Natural killer cell treated with Interleukin-12 subunit alpha and Interleukin-12 subunit beta and Interleukin-15 and Interleukin-18, amount 100 ng/mL, for 72 hours (primary cell): ENCODE data around the gene NPAS1. TPM values are rescaled to one million over a fixed set of nuclear protein-coding genes. Genes with fewer than 3 reads are reported as not detected.

ENCODE experiments used
- ATAC-seq, 2 donors: fragments of 150-1000 bp; cut with Tn5 transposase in 1 of 2; sonication (Bioruptor Pico), chemical (Tn5 transposase) in 1 of 2; 2 replicates each; pipeline ENCODE4 v1.10.0; 2021
- DNase-seq: peaks from one replicate; pipeline ENCODE4 v3.0.0; 2022; ENCODE audit warnings: low spot score
- H3K27ac Mint-ChIP-seq, 2 donors: 1 replicate in 1 of 2; 2 replicates in 1 of 2; pipeline ENCODE4 v1.8.0; 2022; ENCODE audit warnings: mixed read lengths in 2 of 2, mild to moderate bottlenecking in 1 of 2, moderate library complexity in 1 of 2
- H3K27me3 Mint-ChIP-seq, 2 donors: 1 replicate in 1 of 2; 2 replicates in 1 of 2; pipeline ENCODE4 v1.8.0; 2022; ENCODE audit warnings: mixed read lengths in 2 of 2
- H3K36me3 Mint-ChIP-seq: one replicate; pipeline ENCODE4 v1.8.0; 2022; ENCODE audit warnings: mixed read lengths
- H3K4me1 Mint-ChIP-seq, 2 donors: 1 replicate in 1 of 2; 2 replicates in 1 of 2; pipeline ENCODE4 v1.8.0; 2022; ENCODE audit warnings: low read depth in 2 of 2, mixed read lengths in 2 of 2, mild to moderate bottlenecking in 1 of 2
- H3K4me3 Mint-ChIP-seq: one replicate; pipeline ENCODE4 v1.8.0; 2022; ENCODE audit warnings: mixed read lengths
- H3K9me3 Mint-ChIP-seq: 2 replicates; pipeline ENCODE4 v1.8.0; 2022; ENCODE audit warnings: mixed read lengths
- total RNA-seq, 2 donors: library from RNA; stranded (reverse); gene quantifications; one replicate each; pipeline ENCODE4 v1.2.3, GENCODE V29; 2022

The NPAS1 gene
- total RNA-seq, 2 donors from 2014 or later, result not detected

DNA sequence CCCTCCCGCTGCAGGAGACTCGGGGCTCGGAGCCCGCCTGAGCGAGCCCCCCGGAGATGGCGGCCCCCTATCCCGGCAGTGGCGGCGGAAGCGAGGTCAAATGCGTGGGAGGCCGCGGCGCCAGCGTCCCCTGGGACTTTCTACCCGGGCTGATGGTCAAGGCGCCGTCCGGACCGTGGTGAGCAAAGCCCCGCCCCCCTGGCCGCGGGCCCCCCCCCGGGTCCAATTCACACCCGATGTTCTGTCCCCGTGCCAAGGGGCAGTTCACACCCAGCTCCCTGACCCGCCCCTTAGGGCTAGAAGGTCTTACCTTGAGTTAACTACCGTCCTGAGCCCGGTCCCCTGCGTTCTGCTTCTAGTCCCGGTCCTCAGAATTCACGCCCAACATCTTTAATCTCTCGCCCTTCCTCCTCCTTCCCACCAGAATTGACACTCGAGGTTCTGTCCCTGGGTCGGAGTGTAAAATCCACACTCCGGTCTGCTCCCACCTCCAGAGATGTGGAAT lies 1.4 kb downstream of the NPAS1 start:
- DNase-seq (no peak), ATAC-seq (peak in 1 of 2 donors; percentile 37)
- Mint-ChIP-seq H3K4me3 (no peak overlapping the region), H3K9me3 (no peaks in the 10 kb centered on the region), H3K36me3 (no peaks in the 10 kb centered on the region), H3K27ac (no peak overlapping the region), H3K4me1 (peaks cover 0 to 7% of the 10 kb centered on the region in 2 donors), H3K27me3 (peaks cover 2 to 17% of the 10 kb centered on the region in 2 donors)

DNA sequence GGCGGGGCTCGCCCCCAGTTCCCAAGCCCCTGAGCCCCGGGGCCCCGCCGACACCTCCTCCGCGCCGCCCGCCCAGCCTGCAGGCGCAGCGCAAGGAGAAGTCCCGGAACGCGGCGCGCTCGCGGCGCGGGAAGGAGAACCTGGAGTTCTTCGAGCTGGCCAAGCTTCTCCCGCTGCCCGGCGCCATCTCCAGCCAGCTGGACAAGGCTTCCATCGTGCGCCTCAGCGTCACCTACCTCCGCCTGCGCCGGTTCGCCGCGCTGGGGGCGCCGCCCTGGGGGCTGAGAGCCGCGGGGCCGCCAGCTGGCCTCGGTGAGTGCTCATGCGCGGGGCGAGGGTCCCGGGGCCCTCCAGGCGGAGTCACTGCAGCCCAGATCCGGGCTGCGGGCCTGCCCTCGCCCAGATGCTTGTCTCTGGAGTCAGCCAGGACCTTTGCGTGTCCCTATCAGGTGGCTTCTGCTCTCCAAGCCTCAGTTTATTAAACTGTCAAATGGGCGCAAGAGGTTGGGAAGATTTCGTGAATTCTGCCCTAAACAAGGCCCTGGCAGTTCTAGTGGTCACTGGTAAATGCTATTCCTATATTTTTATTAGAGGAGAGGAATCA lies 2.0 kb downstream of the NPAS1 start:
- no peaks in the 10 kb centered on the region for H3K36me3 Mint-ChIP-seq
- peaks cover 7 to 18% of the 10 kb centered on the region in 2 donors for H3K27me3 Mint-ChIP-seq
- DNase-seq (no peak), ATAC-seq (no peak)
- no peak overlapping the region for H3K4me3 Mint-ChIP-seq
- H3K27ac Mint-ChIP-seq, result no peak overlapping the region
- H3K4me1 Mint-ChIP-seq, result peaks cover 0 to 7% of the 10 kb centered on the region in 2 donors
- H3K9me3 Mint-ChIP-seq, result no peaks in the 10 kb centered on the region

DNA sequence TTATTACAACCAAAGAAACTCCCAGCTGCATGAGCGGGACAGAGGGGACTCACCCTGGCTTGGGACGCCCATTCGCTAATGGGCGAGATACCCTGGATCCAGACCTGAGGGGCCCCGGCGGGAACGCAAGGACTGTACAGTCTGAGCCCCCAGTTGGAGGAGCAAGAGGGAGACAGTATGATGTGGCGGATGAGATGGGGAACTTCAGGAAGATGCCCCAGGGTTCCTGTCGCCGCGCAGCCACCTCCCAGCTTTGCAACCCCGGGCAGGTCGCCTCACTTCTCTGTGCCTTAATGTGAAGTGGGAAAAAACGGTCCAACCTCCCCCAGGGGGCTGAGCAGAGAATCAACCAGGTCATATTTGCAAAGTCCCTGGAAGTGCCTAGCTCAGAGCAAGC lies 2.5 kb downstream of the NPAS1 start:
- H3K27me3 Mint-ChIP-seq, result peaks cover 7 to 17% of the 10 kb centered on the region in 2 donors
- peaks cover 0 to 7% of the 10 kb centered on the region in 2 donors for H3K4me1 Mint-ChIP-seq
- no peak overlapping the region for H3K4me3 Mint-ChIP-seq
- ATAC-seq, result no peak
- H3K27ac Mint-ChIP-seq, result no peak overlapping the region
- no peaks in the 10 kb centered on the region for H3K36me3 Mint-ChIP-seq
- no peak for DNase-seq
- no peaks in the 10 kb centered on the region for H3K9me3 Mint-ChIP-seq

DNA sequence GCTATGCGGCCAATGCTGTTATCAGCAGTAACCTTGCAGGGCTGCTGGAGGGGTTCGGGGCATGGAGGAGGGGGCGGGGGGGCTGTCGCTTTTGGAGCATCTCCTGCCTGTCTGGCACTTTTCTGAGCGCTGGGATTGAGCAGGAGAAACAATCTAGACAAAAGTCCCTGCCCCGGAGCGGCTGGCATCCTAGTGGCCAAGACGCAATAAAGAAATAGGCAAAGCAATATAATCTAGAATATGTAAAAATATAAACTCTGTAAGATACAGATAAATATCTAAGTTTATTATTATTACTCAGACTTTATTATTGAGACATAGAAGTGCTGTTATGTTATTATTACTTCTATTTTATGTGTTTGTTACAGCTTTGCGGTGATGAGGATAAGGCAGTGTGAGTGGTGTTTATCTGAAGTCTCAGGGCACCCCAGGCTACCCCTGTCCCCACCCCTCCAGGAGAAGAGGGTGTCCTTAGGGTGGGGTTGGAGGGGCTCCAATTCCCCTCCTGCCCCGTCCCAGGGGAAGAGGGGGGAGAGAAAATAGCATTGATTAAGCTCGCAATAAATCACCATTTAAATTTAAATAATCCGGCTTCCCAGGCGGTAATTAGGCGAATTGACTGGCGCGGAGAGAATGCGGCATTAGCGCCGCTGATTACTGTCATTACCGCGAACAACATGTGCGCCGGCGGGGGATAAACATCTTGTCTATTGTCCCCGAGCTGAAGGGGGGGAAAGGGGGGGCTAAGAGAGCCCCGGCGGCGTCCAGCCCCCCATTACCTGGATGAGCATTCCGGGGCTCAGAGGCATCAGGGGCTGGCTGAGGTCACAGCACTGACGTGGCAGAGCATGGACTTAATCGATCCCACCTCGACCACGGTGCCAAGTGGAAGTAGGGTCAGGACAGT lies 3.2 kb downstream of the NPAS1 start:
- Mint-ChIP-seq H3K9me3 (no peaks in the 10 kb centered on the region), H3K27me3 (peaks cover 13 to 21% of the 10 kb centered on the region in 2 donors), H3K4me1 (peaks cover 0 to 7% of the 10 kb centered on the region in 2 donors), H3K36me3 (no peaks in the 10 kb centered on the region), H3K27ac (no peak overlapping the region), H3K4me3 (no peak overlapping the region)
- no peak for ATAC-seq
- no peak for DNase-seq

DNA sequence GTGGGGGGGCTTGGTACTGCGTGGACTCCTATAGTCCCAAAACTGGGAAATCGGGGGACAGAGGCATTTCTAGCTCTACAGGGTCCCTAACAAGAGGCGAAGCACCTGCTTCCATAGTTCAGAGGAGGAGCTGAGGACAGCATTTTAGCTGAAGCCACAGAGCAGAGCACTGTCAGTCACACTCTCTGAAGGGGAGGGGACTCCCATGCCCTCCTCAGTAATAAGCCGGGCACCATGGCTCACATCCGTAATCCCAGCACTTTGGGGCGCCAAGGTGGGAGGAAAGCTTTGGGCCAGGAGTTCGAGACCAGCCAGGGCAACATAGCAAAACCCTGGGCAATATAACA lies 3.8 kb downstream of the NPAS1 start:
- ATAC-seq (no peak), DNase-seq (no peak)
- Mint-ChIP-seq H3K36me3 (no peaks in the 10 kb centered on the region), H3K27me3 (peaks cover 16 to 22% of the 10 kb centered on the region in 2 donors), H3K4me3 (no peak overlapping the region), H3K27ac (no peak overlapping the region), H3K4me1 (peaks cover 0 to 7% of the 10 kb centered on the region in 2 donors), H3K9me3 (no peaks in the 10 kb centered on the region)

DNA sequence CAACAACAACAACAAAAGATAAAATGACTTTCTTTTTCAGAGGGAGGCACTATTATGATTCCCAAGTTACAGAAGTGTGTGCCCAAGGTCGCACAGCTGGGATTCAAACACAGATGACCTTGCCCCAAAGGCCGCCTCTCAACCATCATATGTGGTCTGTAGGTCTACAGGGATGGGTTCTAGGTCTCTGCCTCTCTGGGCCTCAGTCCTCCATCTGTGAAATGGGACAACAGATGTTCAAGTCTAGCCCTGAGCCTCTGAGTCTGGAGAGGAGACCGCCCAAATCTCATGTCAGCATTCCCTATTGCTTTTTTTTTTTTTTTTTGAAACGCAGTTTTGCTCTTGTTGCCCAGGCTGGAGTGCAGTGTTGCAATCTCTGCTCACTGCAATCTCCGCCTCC lies 4.9 kb downstream of the NPAS1 start:
- Mint-ChIP-seq H3K27me3 (peaks cover 15 to 18% of the 10 kb centered on the region in 2 donors), H3K9me3 (no peaks in the 10 kb centered on the region), H3K36me3 (no peaks in the 10 kb centered on the region), H3K4me3 (no peak overlapping the region), H3K27ac (no peak overlapping the region), H3K4me1 (peaks cover 0 to 7% of the 10 kb centered on the region in 2 donors)
- no peak for DNase-seq
- ATAC-seq, result no peak

DNA sequence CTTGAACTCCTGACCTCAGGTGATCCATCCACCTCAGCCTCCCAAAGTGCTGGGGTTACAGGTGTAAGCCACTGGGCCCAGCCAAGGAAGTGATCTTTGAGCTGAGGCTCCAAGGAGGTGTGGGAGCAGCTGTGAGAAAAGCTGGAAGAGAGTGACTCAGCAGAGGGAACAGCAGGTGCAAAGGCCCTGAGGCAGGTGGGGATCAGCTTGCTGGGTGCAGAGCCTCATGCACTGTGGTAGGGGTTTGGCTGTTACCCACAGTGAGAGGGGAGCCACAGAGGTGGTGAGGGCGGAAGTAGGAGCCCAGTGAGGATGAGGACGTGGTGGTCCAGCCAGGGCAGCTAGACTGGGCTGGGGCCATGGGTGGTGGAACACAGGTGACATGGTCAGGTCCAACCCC lies 6.5 kb downstream of the NPAS1 start:
- Mint-ChIP-seq H3K27me3 (peaks cover 19 to 29% of the 10 kb centered on the region in 2 donors), H3K36me3 (no peaks in the 10 kb centered on the region), H3K4me1 (peaks cover 0 to 6% of the 10 kb centered on the region in 2 donors), H3K27ac (no peak overlapping the region), H3K9me3 (no peaks in the 10 kb centered on the region), H3K4me3 (no peak overlapping the region)
- DNase-seq (no peak), ATAC-seq (no peak)

DNA sequence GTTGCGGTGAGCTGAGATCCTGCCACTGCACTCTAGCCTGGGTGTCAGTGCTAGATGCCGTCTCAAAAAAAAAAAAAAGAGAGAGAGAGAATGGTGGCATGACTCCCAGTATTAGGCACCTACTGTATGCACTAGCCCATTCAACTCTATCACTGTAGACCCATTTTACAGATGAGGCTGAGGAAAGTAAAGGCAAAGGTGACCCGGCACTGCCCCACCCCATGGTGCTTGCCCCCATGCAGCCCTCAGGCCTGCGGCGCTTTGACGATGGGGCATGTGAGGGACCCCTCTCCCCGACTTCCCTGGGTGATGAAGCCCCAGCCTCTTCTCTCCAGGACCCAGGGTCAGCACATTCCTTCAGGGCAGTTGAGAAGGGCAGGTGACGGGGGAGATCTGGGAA lies 7.3 kb downstream of the NPAS1 start:
- no peak overlapping the region for H3K4me3 Mint-ChIP-seq
- H3K4me1 Mint-ChIP-seq, result peaks cover 0 to 4% of the 10 kb centered on the region in 2 donors
- H3K36me3 Mint-ChIP-seq, result no peaks in the 10 kb centered on the region
- peaks cover 17 to 30% of the 10 kb centered on the region in 2 donors for H3K27me3 Mint-ChIP-seq
- H3K9me3 Mint-ChIP-seq, result no peaks in the 10 kb centered on the region
- no peak overlapping the region for H3K27ac Mint-ChIP-seq
- no peak for DNase-seq
- no peak for ATAC-seq

DNA sequence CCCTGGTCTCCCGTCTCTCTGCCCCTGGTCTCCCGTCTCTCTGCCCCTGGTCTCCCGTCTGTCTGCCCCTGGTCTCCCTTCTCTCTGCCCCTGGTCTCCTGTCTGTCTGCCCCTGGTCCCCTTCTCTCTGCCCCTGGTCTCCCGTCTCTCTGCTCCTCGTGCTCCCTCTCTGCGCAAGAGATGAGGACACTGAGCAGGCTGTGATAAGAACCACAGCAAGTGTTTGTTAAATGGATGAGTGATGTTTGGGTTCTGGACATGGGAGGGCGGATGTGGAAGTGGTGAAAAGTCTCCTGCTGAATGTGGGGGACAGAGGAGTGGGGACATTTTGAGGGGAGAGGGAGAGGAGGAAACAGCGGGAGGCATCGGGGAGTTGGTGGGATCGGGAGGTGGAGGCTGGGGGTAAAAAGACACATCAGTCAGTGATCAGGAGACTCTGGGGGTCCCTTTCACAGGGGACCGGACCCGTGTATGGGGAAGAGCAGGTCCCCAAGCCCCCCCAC lies 8.0 kb downstream of the NPAS1 start:
- Mint-ChIP-seq H3K27me3 (peaks cover 17 to 30% of the 10 kb centered on the region in 2 donors), H3K9me3 (no peaks in the 10 kb centered on the region), H3K4me3 (no peak overlapping the region), H3K36me3 (no peaks in the 10 kb centered on the region), H3K27ac (no peak overlapping the region), H3K4me1 (peaks cover 0 to 6% of the 10 kb centered on the region in 2 donors)
- ATAC-seq (no peak), DNase-seq (no peak)

DNA sequence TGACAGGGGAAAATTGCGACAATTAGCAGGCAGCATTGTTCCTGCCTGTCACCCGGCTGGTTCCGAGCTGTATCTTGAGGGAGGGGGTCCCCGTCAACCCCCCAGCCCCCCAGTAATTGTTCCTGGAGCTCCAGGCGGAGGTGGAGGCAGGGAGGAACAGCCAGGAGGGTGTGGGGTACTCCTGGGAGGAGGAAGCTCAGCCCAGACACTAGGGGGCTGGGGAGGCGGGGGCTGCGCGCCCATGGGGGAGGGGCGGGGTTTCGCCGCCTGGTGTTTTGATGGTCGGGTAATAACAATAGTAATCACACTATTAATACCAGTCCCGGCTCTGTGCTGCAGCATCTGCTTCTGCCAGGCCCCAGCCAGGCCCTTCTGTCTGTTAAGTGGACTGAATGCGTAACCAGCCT lies 8.6 kb downstream of the NPAS1 start:
- Mint-ChIP-seq H3K27ac (no peak overlapping the region), H3K9me3 (no peaks in the 10 kb centered on the region), H3K36me3 (no peaks in the 10 kb centered on the region), H3K27me3 (peaks cover 17 to 30% of the 10 kb centered on the region in 2 donors), H3K4me1 (peaks cover 0 to 4% of the 10 kb centered on the region in 2 donors), H3K4me3 (no peak overlapping the region)
- no peak for ATAC-seq
- DNase-seq, result no peak

DNA sequence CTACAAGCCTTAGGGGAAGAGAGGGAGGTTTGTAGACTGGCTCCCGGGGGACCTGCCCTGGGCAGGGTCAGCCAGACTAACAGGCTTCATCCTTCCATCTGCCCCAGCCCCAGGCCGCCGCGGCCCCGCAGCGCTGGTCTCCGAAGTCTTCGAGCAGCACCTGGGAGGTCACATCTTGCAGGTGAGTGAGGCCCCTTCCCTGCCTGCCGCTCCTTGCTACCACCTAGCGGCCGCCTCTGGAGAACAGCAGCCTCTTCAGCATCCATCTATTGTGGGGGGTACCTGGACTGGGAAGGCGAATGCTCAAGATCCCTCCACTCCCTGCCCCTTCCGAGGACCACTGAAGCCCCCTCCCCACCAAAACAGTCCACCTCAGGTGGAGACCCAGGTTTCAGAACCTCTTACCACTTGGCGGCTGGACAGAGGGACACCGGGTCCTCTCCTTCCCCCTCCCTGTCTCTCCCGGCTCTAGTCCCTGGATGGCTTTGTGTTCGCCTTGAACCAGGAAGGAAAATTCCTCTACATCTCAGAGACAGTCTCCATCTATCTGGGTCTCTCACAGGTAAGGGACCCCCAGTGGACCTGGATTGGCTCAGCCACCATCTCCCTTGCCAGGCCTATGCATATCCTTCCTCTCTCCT lies 12.7 kb downstream of the NPAS1 start:
- H3K4me3 Mint-ChIP-seq, result no peak overlapping the region
- H3K27ac Mint-ChIP-seq, result no peak overlapping the region
- H3K27me3 Mint-ChIP-seq, result peaks cover 13 to 22% of the 10 kb centered on the region in 2 donors
- H3K4me1 Mint-ChIP-seq, result peaks cover 14 to 18% of the 10 kb centered on the region in 2 donors
- no peaks in the 10 kb centered on the region for H3K9me3 Mint-ChIP-seq
- ATAC-seq (no peak), DNase-seq (peak; percentile 76)
- H3K36me3 Mint-ChIP-seq, result no peaks in the 10 kb centered on the region

DNA sequence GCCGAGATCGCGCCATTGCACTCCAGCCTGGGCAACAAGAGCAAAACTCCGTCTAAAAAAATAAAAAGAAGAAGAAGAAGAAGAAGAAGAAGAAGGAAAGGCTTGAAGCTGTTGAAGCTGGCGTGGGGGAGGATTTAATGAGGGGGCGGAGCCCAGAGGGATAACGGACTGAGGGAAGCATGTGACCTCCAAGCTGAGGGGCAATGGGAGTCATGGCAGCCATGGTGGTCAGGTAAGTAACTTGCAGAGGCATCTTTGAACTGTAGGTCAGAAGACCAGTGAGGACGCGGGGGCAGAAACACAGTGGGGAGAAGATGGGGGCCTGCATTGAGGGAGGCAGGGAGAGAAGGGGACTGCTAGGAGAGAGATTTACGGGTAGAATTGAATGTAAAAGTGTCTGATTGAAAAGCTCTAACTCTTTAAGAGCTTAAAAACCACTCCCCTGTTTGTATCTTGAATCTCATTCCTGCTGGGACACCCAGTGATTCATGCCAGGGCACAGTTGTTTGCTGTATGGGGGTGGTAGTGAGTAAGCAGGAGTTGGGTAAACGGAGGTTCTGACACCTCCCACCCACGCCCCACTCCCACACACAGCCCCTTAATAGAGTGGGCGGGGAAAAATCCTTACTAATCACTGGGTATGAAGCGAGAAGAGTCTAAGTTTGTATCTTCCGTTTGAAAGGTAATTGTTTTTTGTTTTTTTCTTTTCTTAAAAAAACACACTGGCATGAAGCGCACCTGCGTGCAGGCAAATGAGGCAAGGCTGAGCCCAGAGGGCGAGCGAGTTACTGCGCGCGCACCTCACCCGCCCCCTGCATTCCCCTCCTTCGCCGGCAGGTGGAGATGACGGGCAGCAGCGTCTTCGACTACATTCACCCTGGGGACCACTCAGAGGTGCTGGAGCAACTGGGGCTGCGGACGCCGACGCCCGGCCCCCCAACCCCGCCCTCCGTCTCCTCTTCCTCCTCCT lies 15.8 kb downstream of the NPAS1 start:
- H3K4me1 Mint-ChIP-seq, result peaks cover 14 to 20% of the 10 kb centered on the region in 2 donors
- peaks cover 3 to 8% of the 10 kb centered on the region in 2 donors for H3K27me3 Mint-ChIP-seq
- H3K27ac Mint-ChIP-seq, result peak overlapping the region; percentile 68 to 81
- peak overlapping the region; percentile 86 for H3K4me3 Mint-ChIP-seq
- ATAC-seq (peak; percentile 93 to 94), DNase-seq (peak; percentile 91)
- H3K9me3 Mint-ChIP-seq, result no peaks in the 10 kb centered on the region
- H3K36me3 Mint-ChIP-seq, result no peaks in the 10 kb centered on the region
